ENCODE data around the gene MMD. TPM values are rescaled to one million over a fixed set of nuclear protein-coding genes. Genes with fewer than 3 reads are reported as not detected.

Gene MMD
- total and polyA plus RNA-seq, 2 of the 13 experiments (the other 11 are each of a cell fraction or from before 2014, with no cell fraction given): 121 to 225 TPM

GRCh38 chr17:55454906-55455474 lies 33.4 kb upstream of the MMD start (continued):
- TF ChIP-seq BCL6 (CRISPR knock-in tag; IDR thresholded peaks at IDR 0.05): peak; percentile 96
- TF ChIP-seq, protein P1, sequence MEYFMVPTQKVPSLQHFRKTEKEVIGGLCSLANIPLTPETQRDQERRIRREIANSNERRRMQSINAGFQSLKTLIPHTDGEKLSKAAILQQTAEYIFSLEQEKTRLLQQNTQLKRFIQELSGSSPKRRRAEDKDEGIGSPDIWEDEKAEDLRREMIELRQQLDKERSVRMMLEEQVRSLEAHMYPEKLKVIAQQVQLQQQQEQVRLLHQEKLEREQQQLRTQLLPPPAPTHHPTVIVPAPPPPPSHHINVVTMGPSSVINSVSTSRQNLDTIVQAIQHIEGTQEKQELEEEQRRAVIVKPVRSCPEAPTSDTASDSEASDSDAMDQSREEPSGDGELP (IDR thresholded peaks at IDR 0.05; ENCODE audit: borderline replicate concordance, low read depth): peak; percentile 38; the same call in 1 of the 2 replicates
- TF ChIP-seq CEBPZ (IDR thresholded peaks at IDR 0.05; ENCODE audit: low read length): no peak
- TF ChIP-seq ETV5 (CRISPR knock-in tag; IDR thresholded peaks at IDR 0.05; ENCODE audit: borderline replicate concordance): 0 out of 2 replicates have a peak, but pooled peaks have one; percentile 13
- no peak for TF ChIP-seq JDP2 (CRISPR knock-in tag; IDR thresholded peaks at IDR 0.05; ENCODE audit: borderline replicate concordance)
- TF ChIP-seq RXRA (CRISPR knock-in tag; IDR thresholded peaks at IDR 0.05): no peak
- TF ChIP-seq ZBTB42 (CRISPR knock-in tag; IDR thresholded peaks at IDR 0.05): no peak
- TF ChIP-seq RAD21 (CRISPR knock-in tag; IDR thresholded peaks at IDR 0.05): no peak
- TF ChIP-seq SALL2 (CRISPR knock-in tag; IDR thresholded peaks at IDR 0.05): no peak
- no peak for TF ChIP-seq ZBTB8A (CRISPR knock-in tag; IDR thresholded peaks at IDR 0.05; ENCODE audit: borderline replicate concordance, low read depth)
- TF ChIP-seq FOXA1 (IDR thresholded peaks at IDR 0.05): no peak
- peak; percentile 54; the same call in 1 of the 2 replicates for TF ChIP-seq FOXA1 (CRISPR knock-in tag; IDR thresholded peaks at IDR 0.05)
- TF ChIP-seq ZNF800 (CRISPR knock-in tag; IDR thresholded peaks at IDR 0.05): no peak
- peak; percentile 57; the same call in 1 of the 2 replicates for TF ChIP-seq MIER3 (CRISPR knock-in tag; IDR thresholded peaks at IDR 0.05; ENCODE audit: borderline replicate concordance)
- no peak for TF ChIP-seq ZNF773 (CRISPR knock-in tag; IDR thresholded peaks at IDR 0.05; ENCODE audit: borderline replicate concordance)
- TF ChIP-seq, protein P2, sequence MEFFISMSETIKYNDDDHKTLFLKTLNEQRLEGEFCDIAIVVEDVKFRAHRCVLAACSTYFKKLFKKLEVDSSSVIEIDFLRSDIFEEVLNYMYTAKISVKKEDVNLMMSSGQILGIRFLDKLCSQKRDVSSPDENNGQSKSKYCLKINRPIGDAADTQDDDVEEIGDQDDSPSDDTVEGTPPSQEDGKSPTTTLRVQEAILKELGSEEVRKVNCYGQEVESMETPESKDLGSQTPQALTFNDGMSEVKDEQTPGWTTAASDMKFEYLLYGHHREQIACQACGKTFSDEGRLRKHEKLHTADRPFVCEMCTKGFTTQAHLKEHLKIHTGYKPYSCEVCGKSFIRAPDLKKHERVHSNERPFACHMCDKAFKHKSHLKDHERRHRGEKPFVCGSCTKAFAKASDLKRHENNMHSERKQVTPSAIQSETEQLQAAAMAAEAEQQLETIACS (CRISPR knock-in tag; IDR thresholded peaks at IDR 0.05): no peak
- TF ChIP-seq ESRRA (CRISPR knock-in tag; IDR thresholded peaks at IDR 0.05; ENCODE audit: low read depth): no peak
- peak; percentile 45; the same call in 1 of the 2 replicates for TF ChIP-seq DPF2 (CRISPR knock-in tag; IDR thresholded peaks at IDR 0.05; ENCODE audit: borderline replicate concordance, low read depth)
- 0 out of 2 replicates have a peak, but pooled peaks have one; percentile 20 for TF ChIP-seq KLF9 (CRISPR knock-in tag; IDR thresholded peaks at IDR 0.05; ENCODE audit: low read depth)
- TF ChIP-seq HDAC1 (CRISPR knock-in tag; IDR thresholded peaks at IDR 0.05): no peak
- TF ChIP-seq ZMAT5 (CRISPR knock-in tag; IDR thresholded peaks at IDR 0.05; ENCODE audit: borderline replicate concordance, low read depth): no peak
- no peak for TF ChIP-seq NR3C1 (CRISPR knock-in tag; IDR thresholded peaks at IDR 0.05)
